Femur (tissue), 1 donor: ENCODE results near the gene LETMD1.
A peak's percentile ranks its signal among the peaks of the same experiment; 100 is the strongest.

Experiments
- DNase-seq: peaks from one replicate; pipeline ENCODE4 v3.0.0-alpha.2; 2017

Gene LETMD1

GRCh38 chr12:51080136-51080535 lies 32.0 kb downstream of the LETMD1 start:
- no peak for DNase-seq

GRCh38 chr12:51081421-51081820 lies 33.3 kb downstream of the LETMD1 start:
- no peak for DNase-seq

- DNase-seq = no peak
Measured at GRCh38 chr12:51082561-51083125, 34.5 kb downstream of the LETMD1 start.

- peak; percentile 98 for DNase-seq
Measured at GRCh38 chr12:51083126-51083833, 35.2 kb downstream of the LETMD1 start, which contains the start of gene CSRNP2. TSS of gene CSRNP2 (minus strand) at chr12:51083596. CDS start at chr12:51076561, 7,035 bp downstream.

- DNase-seq = no peak
Measured at GRCh38 chr12:51085757-51086156, 37.6 kb downstream of the LETMD1 start.

GRCh38 chr12:51086933-51087332 lies 38.8 kb downstream of the LETMD1 start:
- DNase-seq = no peak

- DNase-seq = no peak
Measured at GRCh38 chr12:51087818-51088217, 39.7 kb downstream of the LETMD1 start.

GRCh38 chr12:51090705-51091229 lies 42.6 kb downstream of the LETMD1 start:
- DNase-seq = no peak

GRCh38 chr12:51098611-51099010 lies 50.5 kb downstream of the LETMD1 start:
- DNase-seq = no peak

- DNase-seq = no peak
Measured at GRCh38 chr12:51103977-51104376, 55.9 kb downstream of the LETMD1 start.

- no peak for DNase-seq
Measured at GRCh38 chr12:51108136-51108535, 60.0 kb downstream of the LETMD1 start.
